ENCODE data around the gene ORC4.
"Not testable (repeated sequence)": the region's sequence is repeated elsewhere in the genome, so short reads cannot be mapped to it uniquely, and the experiment has no call there.

DNA sequence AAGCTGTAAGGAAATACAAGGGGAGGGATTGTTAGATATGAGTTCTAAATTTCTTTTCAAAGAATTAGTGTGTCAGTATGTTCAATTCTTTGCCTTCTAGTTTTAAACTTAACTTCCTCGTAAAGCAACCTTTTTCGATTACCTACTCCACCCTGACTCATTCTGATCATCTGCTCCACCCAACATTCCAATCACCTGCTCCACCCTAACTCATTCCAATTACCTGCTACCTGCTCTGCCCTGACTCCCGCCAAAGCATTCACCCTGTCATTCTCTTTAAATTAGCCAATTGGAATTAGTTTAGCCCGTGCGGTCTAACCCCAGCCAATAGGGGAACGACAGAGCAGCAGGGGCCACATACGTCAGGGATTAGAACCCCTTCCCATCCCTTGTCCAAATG is 12.1 kb downstream of the ORC4 start:
- TF ChIP-seq CTCF, POLR2A, POLR2AphosphoS5, EP300 (IDR thresholded peaks at IDR 0.05): not testable (repeated sequence)

Data from stomach (tissue), 4 donors.